ENCODE measurements around the gene MYH7.

The MYH7 gene

DNA sequence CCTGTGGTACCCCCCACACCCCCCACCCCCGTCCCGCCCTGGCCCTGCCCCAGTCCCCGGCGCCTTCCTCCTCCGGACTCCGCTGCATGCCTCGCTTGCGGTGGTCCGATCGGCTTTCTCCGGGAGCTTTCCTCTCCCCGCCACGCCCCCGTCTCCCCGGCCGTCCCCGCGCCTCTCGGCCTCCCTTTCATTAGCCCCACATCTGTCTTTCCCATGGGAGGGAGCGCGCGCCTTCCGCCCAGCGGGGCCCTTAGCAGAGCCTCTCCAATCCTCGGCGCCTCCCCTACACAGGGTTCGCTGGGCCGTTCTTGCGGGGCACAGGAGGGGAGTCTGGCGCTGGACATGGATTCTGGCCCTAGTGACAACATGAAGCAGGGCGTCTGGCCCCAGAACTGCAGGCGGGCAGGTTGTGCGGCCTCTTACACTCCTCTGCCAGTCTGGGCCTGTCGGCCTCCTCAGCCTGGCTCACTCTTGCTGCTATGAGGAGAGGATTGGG is 69.0 kb downstream of the MYH7 start:
- no peak for DNase-seq (ENCODE audit: low spot score)

DNA sequence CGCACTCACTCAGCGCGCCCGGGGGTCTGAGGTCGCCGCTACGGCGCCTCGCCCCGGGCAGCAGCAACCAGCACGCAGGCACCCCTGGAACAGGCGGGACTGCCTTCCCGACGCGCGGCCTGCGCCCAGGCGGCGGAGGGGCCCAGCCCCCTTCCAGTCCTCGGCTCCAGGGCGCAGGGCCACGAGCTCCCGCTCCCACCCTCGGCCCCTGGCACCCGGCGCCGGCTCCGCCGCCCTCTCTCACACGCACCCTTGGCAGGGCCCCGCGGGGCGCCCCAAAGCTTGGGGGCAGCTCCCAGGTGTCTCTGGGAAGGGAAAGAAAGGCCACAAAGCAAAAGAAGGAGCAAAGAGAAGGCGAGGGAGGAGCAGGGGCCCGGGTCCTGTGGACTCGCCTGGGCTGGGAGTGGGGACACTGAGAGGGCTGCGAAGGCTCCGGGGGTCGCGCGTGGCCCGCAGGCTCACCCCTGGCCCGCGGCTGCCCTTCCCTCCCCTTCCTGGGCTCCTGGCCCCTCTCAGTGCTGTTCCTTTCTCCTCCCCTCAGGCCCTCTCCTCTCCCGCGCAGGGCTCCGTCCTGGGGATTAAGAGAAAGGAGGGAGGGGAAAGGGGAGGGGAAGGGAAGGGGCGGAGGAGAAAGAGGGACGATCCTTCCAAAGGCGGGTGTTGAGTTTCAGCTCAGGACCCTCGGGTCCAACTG is 69.6 kb downstream of the MYH7 start:
- DNase-seq (ENCODE audit: low spot score): no peak

DNA sequence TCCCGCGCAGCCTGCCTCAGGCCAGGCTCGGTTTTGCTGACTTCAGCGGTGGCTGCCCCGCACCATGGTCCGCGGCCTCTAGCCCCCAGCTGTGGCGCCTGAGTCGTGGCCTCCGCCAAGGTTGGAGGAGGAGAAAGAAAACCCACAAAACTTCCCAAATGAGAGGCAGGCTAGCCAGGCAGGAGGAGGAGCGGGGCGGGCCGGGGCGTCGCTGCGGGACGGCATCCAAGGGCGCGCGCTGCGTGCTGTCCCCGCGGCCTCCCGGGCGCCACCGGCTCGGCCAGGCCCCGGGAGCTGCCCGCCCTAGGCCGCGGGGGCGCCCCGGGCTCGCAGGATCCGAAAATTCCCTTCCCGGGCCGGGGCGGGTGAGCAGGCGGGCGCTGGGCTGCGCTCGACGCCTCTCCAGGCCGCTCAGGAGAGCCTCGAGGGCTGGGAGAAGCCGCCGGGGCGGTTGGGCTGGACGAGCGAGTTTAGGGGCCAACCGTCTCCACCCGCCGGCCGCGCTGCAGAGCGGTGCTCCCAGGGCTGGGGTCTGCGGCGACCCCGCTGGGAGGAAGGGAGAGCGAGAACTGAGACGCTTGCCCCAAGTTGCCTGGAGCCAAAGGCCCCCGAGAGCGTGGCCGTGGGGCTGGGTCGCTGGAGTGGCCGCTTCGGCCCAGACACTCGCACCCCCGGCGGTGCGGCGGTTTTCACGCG is 70.3 kb downstream of the MYH7 start, which contains the start of gene EFS:
Gene EFS (minus strand): TSS at position 137 of the 696 bp plus-strand sequence. CDS start 147 bp downstream, outside the sequence.
- DNase-seq (ENCODE audit: low spot score): no peak

DNA sequence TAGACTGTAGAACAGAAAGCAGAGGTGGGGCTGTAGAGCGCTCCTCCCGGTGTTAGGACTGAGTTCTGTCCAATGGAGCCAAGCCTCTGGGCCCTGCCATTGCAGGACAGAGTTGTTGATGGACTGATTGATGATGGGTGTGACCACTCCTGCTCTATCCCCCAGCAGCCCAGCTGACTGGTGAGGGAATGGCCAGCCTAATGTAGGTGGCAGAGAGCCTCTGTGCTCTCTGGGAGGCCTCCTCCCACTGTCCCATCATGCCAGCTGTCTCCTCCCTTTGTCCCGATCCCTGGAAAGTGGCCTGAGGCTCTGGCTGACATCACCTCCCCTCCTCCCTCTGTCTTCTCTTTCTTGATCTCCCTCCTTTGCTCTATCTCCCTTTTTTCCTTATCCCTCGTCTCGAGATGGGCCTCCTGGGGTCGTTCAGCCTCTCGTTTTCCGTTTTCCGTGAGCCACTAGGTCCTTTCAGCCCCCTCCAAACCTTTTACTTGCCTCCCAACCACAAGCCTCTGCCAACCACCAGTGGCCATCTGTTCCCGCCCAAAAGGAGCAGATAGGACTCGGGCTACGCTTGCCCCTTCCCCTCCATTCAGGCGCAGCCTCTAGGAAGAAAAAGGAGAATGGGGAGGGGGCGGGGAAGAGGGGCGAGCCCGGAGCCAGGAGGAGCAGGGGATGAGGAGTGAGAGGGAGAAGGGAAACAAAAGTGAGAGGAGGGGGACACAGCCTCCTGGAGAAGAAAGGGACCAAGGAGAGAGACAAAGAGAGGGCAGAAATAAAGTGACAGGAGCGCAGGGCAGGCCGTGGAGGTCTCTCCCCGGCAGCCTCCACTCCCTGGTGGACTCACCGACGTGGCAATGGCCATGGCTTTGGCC is 71.1 kb downstream of the MYH7 start:
- DNase-seq (ENCODE audit: low spot score): peak; percentile 19
